Measurements from ENCODE around the gene KIF17.

- TF ChIP-seq CTCF (IDR thresholded peaks at IDR 0.05) (no peak), POLR2A (IDR thresholded peaks at IDR 0.05; ENCODE audit: low read length) (no peak), CEBPB (IDR thresholded peaks at IDR 0.05) (no peak), RAD21 (conservative IDR thresholded peaks at IDR 0.05 in 1 of 2, IDR thresholded peaks at IDR 0.05 in 1 of 2) (no peak), PHF8 (IDR thresholded peaks at IDR 0.05; ENCODE audit: borderline replicate concordance, low read depth) (no peak)
These were observed 34.2 kb downstream of the KIF17 start for GRCh38 chr1:20683614-20684013.
